SK-N-SH (cell line): Measurements from ENCODE around the gene G6PC1. TPM values are rescaled to one million over a fixed set of nuclear protein-coding genes. Genes with fewer than 3 reads are reported as not detected.
"Not testable (repeated sequence)": the region's sequence is repeated elsewhere in the genome, so short reads cannot be mapped to it uniquely, and the experiment has no call there.

Experiments used
- CTCF ChIA-PET: fragments of 300-600, 350-600 bp; formaldehyde crosslinking; extraction: SDS; loops from one replicate; lab custom pipeline; 2021; lab: Yijun Ruan, JAX
- POLR2A ChIA-PET: fragments of 350-600 bp; sonication (Branson Sonifier 250); formaldehyde crosslinking; extraction: SDS; loops from one replicate; lab custom pipeline; 2020; ENCODE audit warnings: antibody characterized with exemption, inconsistent platforms; lab: Yijun Ruan, JAX
- DNase-seq: peaks from one replicate; pipeline ENCODE4 v3.0.0; 2012
- H2AFZ ChIP-seq: fragments of 200-600 bp; sonication (generic); 2 replicates; pipeline ENCODE4 v1.8.1; 2016; ENCODE audit warnings: antibody characterized with exemption, mild to moderate bottlenecking, low read depth
- H3F3A ChIP-seq: fragments of 200-600 bp; sonication (generic); replicated peaks from 2 replicates; pipeline ENCODE3; 2016; ENCODE audit warnings: antibody characterized with exemption, mild to moderate bottlenecking; ENCODE audit not compliant: insufficient read depth
- H3K27ac ChIP-seq, 2 experiments: fragments of 200-500 bp in 1 of 2; fragments of 200-600 bp in 1 of 2; sonication (Bioruptor generic) in 1 of 2; sonication (generic), shearing (Covaris generic) in 1 of 2; 2 replicates each; pipeline versions ENCODE4 v1.5.1 to v1.6.1; 2014 to 2016; ENCODE audit warnings: low read depth in 2 of 2, inconsistent platforms in 1 of 2, low read length in 1 of 2, mild to moderate bottlenecking in 1 of 2, mixed read lengths in 1 of 2
- H3K27me3 ChIP-seq: fragments of 200-600 bp; sonication (generic), shearing (Covaris generic); 2 replicates; pipeline ENCODE4 v1.6.1; 2016; ENCODE audit warnings: mixed run types; ENCODE audit not compliant: insufficient read depth
- H3K36me3 ChIP-seq, 2 experiments: fragments of 200-500 bp in 1 of 2; fragments of 200-600 bp in 1 of 2; sonication (Bioruptor generic) in 1 of 2; sonication (generic) in 1 of 2; replicated peaks in 1 of 2; 2 replicates each; pipeline versions ENCODE3 to v1.5.1; 2014 to 2016; ENCODE audit warnings: low read length in 1 of 2, mild to moderate bottlenecking in 1 of 2; ENCODE audit not compliant: insufficient read depth in 2 of 2, control insufficient read depth in 1 of 2
- H3K4me1 ChIP-seq, 2 experiments: fragments of 200-500 bp in 1 of 2; fragments of 200-600 bp in 1 of 2; sonication (Bioruptor generic) in 1 of 2; sonication (generic), shearing (Covaris generic) in 1 of 2; 2 replicates each; pipeline versions ENCODE4 v1.5.1 to v1.6.1; 2014 to 2016; ENCODE audit warnings: low read depth in 1 of 2, low read length in 1 of 2, mixed run types in 1 of 2; ENCODE audit not compliant: insufficient read depth in 2 of 2, control insufficient read depth in 1 of 2
- H3K4me2 ChIP-seq: fragments of 200-600 bp; sonication (generic), shearing (Covaris generic); 2 replicates; pipeline ENCODE4 v1.6.1; 2017; ENCODE audit warnings: mixed run types
- H3K4me3 ChIP-seq, 2 experiments: fragments of 200-500 bp in 1 of 2; fragments of 200-600 bp in 1 of 2; sonication (Bioruptor generic) in 1 of 2; sonication (generic), shearing (Covaris generic) in 1 of 2; 2 replicates each; pipeline versions ENCODE4 v1.5.1 to v1.8.1; 2014 to 2016; ENCODE audit warnings: low read depth in 2 of 2, inconsistent platforms in 1 of 2, low read length in 1 of 2, mild to moderate bottlenecking in 1 of 2, mixed read lengths in 1 of 2, moderate library complexity in 1 of 2
- H3K79me2 ChIP-seq: fragments of 200-600 bp; sonication (generic); 2 replicates; pipeline ENCODE4 v1.8.1; 2017; ENCODE audit warnings: mild to moderate bottlenecking; ENCODE audit not compliant: insufficient read depth
- H3K9ac ChIP-seq: fragments of 200-600 bp; sonication (generic); 2 replicates; pipeline ENCODE4 v1.6.1; 2017; ENCODE audit warnings: mixed run types
- H3K9me2 ChIP-seq: fragments of 200-600 bp; sonication (generic); 2 replicates; pipeline ENCODE4 v1.6.1; 2017; ENCODE audit warnings: mixed run types
- H3K9me3 ChIP-seq: fragments of 200-600 bp; sonication (generic); 2 replicates; pipeline ENCODE4 v1.6.1; 2017; ENCODE audit warnings: mixed run types, mild to moderate bottlenecking, moderate library complexity
- H4K20me1 ChIP-seq: fragments of 200-600 bp; sonication (generic); 2 replicates; pipeline ENCODE4 v1.6.1; 2017; ENCODE audit warnings: mild to moderate bottlenecking, mixed run types; ENCODE audit not compliant: insufficient read depth
- CHD2 ChIP-seq: fragments of 150-350 bp; IDR thresholded peaks from 2 replicates; pipeline ENCODE4 v1.6.1; 2018; ENCODE audit warnings: low read length; ENCODE audit not compliant: partially characterized antibody
- EP300 ChIP-seq, 2 experiments: IDR thresholded peaks; 2 replicates each; pipeline versions ENCODE4 v1.4.0 to v1.6.1; 2012; ENCODE audit warnings: borderline replicate concordance in 1 of 2, low read depth in 1 of 2, low read length in 1 of 2
- FOSL2 ChIP-seq: IDR thresholded peaks from 2 replicates; pipeline ENCODE4 v1.4.0; 2012; ENCODE audit warnings: low read depth, mild to moderate bottlenecking, moderate library complexity, borderline replicate concordance
- FOXM1 ChIP-seq: IDR thresholded peaks from 2 replicates; pipeline ENCODE4 v1.4.0; 2012; ENCODE audit warnings: low read depth, mild to moderate bottlenecking
- MXI1 ChIP-seq: IDR thresholded peaks from 2 replicates; pipeline ENCODE4 v1.6.1; 2012; ENCODE audit warnings: mild to moderate bottlenecking, low read depth, low read length, improper control_type of control experiment
- RAD21 ChIP-seq: IDR thresholded peaks from 2 replicates; pipeline ENCODE4 v1.6.1; 2012; ENCODE audit warnings: mild to moderate bottlenecking, low read length
- RXRA ChIP-seq: IDR thresholded peaks from 2 replicates; pipeline ENCODE4 v1.4.0; 2012; ENCODE audit warnings: low read depth, mild to moderate bottlenecking, borderline replicate concordance
- TCF12 ChIP-seq: IDR thresholded peaks from 2 replicates; pipeline ENCODE4 v1.4.0; 2012
- WGBS: methylation state at CpG from one replicate; pipeline ENCODE4 v1.1.6; 2017; ENCODE audit warnings: low lambda C conversion rate; 5-methylcytosine and 5-hydroxymethylcytosine counted together
- polyA plus RNA-seq, 3 experiments: library from polyadenylated mRNA; depleted of rRNA; stranded (reverse); fragments of >200 nt; gene quantifications; 2 replicates each; pipeline ENCODE4 v1.2.3, GENCODE V29; 2012
- TF ChIP-seq, protein P1 (sequence below): fragments of 150-350 bp; IDR thresholded peaks from 2 replicates; pipeline ENCODE4 v1.6.1; 2017; ENCODE audit warnings: antibody characterized with exemption, low read length, low read depth, borderline replicate concordance
- TF ChIP-seq, protein P2 (sequence below): IDR thresholded peaks from 2 replicates; pipeline ENCODE4 v1.6.1; 2012; ENCODE audit warnings: mild to moderate bottlenecking, low read depth, low read length, moderate library complexity
- TF ChIP-seq, protein P3 (sequence below): IDR thresholded peaks from 2 replicates; pipeline ENCODE4 v1.4.0; 2012; ENCODE audit warnings: low read depth, borderline replicate concordance
- TF ChIP-seq, protein P4 (sequence below): fragments of 150-350 bp; IDR thresholded peaks from 2 replicates; pipeline ENCODE4 v1.6.1; 2016; ENCODE audit warnings: mild to moderate bottlenecking, low read depth, low read length

G6PC1 gene
- polyA plus RNA-seq, 1 of the 3 experiments (the other 2 are of a cell fraction), result not detected

- Histone ChIP-seq H3K4me1 (no peaks in the 10 kb centered on the region), H3K4me2 (no peak overlapping the region), H2AFZ (no peak overlapping the region), H3K9me3 (no peaks in the 10 kb centered on the region), H3K27ac (no peak overlapping the region), H3K4me3 (no peak overlapping the region)
- CTCF ChIA-PET, result interaction anchor here (0.7 to 1.3 kb wide), 3 partner anchors 9 to 37 kb away, joined by 3 read pairs; no protein-coding TSS in a partner anchor
- TF ChIP-seq RAD21 (no peak), RXRA (no peak), MXI1 (no peak), FOXM1 (no peak), FOSL2 (no peak), CHD2 (no peak), TCF12 (no peak), EP300 (IDR thresholded peaks at IDR 0.05; ENCODE audit: borderline replicate concordance in 1 of 2, low read depth in 1 of 2, low read length in 1 of 2) (no peak)
- TF ChIP-seq, protein P1, sequence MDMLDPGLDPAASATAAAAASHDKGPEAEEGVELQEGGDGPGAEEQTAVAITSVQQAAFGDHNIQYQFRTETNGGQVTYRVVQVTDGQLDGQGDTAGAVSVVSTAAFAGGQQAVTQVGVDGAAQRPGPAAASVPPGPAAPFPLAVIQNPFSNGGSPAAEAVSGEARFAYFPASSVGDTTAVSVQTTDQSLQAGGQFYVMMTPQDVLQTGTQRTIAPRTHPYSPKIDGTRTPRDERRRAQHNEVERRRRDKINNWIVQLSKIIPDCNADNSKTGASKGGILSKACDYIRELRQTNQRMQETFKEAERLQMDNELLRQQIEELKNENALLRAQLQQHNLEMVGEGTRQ, result no peak
- TF ChIP-seq, protein P2, sequence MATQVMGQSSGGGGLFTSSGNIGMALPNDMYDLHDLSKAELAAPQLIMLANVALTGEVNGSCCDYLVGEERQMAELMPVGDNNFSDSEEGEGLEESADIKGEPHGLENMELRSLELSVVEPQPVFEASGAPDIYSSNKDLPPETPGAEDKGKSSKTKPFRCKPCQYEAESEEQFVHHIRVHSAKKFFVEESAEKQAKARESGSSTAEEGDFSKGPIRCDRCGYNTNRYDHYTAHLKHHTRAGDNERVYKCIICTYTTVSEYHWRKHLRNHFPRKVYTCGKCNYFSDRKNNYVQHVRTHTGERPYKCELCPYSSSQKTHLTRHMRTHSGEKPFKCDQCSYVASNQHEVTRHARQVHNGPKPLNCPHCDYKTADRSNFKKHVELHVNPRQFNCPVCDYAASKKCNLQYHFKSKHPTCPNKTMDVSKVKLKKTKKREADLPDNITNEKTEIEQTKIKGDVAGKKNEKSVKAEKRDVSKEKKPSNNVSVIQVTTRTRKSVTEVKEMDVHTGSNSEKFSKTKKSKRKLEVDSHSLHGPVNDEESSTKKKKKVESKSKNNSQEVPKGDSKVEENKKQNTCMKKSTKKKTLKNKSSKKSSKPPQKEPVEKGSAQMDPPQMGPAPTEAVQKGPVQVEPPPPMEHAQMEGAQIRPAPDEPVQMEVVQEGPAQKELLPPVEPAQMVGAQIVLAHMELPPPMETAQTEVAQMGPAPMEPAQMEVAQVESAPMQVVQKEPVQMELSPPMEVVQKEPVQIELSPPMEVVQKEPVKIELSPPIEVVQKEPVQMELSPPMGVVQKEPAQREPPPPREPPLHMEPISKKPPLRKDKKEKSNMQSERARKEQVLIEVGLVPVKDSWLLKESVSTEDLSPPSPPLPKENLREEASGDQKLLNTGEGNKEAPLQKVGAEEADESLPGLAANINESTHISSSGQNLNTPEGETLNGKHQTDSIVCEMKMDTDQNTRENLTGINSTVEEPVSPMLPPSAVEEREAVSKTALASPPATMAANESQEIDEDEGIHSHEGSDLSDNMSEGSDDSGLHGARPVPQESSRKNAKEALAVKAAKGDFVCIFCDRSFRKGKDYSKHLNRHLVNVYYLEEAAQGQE, result no peak
- TF ChIP-seq, protein P3, sequence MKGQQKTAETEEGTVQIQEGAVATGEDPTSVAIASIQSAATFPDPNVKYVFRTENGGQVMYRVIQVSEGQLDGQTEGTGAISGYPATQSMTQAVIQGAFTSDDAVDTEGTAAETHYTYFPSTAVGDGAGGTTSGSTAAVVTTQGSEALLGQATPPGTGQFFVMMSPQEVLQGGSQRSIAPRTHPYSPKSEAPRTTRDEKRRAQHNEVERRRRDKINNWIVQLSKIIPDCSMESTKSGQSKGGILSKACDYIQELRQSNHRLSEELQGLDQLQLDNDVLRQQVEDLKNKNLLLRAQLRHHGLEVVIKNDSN, result no peak
- TF ChIP-seq, protein P4, sequence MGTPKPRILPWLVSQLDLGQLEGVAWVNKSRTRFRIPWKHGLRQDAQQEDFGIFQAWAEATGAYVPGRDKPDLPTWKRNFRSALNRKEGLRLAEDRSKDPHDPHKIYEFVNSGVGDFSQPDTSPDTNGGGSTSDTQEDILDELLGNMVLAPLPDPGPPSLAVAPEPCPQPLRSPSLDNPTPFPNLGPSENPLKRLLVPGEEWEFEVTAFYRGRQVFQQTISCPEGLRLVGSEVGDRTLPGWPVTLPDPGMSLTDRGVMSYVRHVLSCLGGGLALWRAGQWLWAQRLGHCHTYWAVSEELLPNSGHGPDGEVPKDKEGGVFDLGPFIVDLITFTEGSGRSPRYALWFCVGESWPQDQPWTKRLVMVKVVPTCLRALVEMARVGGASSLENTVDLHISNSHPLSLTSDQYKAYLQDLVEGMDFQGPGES, result no peak
- TF ChIP-seq, all 33 proteins: peak for 0
- POLR2A ChIA-PET, result interaction anchor here (1.0 kb wide), 1 partner anchor 113 kb away, joined by 4 read pairs; no protein-coding TSS in a partner anchor
- Histone ChIP-seq H3K9ac (no peak overlapping the region), H3K79me2 (no peaks in the 10 kb centered on the region), H3K9me2 (no peaks in the 10 kb centered on the region), H3K36me3 (no peaks in the 10 kb centered on the region), H4K20me1 (no peaks in the 10 kb centered on the region), H3K27me3 (peaks cover 33% of the 10 kb centered on the region), H3F3A (no peaks in the 10 kb centered on the region)
- 45% methylated on average over 5 of the region's 5 CpGs for WGBS
- DNase-seq, result no peak
Measured at GRCh38 chr17:42880776-42881310, 19.8 kb upstream of the G6PC1 start.

DNA sequence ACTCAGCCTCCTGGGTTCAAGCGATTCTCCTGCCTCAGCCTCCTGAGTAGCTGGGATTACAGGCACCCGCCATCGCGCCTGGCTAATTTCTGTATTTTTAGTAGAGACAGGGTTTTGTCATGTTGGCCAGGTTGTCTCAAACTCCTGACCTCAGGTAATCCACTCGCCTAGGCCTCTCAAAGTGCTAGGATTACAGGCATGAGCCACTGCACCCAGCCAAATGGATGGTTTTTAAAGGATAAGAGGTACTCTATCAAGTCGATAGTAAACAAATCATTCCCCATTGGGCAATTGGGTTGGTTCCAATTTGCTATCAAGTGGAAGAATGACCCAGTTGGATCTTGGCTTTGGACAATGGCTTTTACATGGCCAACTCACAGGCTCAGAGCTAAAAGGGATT is 18.9 kb upstream of the G6PC1 start:
- H3K4me3 ChIP-seq, H3K9me2 ChIP-seq, H3K4me1 ChIP-seq, H3K9ac ChIP-seq, H3F3A ChIP-seq, CTCF ChIA-PET, H3K4me2 ChIP-seq, H2AFZ ChIP-seq, POLR2A ChIA-PET, H4K20me1 ChIP-seq, H3K36me3 ChIP-seq, H3K9me3 ChIP-seq, H3K79me2 ChIP-seq, DNase-seq, H3K27ac ChIP-seq: not testable (repeated sequence)
- H3K27me3 ChIP-seq, result peaks cover 24% of the 10 kb centered on the region
- 70% methylated on average over 6 of the region's 6 CpGs for whole genome bisulfite sequencing
